ENCODE data around the gene GPC5. TPM values are rescaled to one million over a fixed set of nuclear protein-coding genes. Genes with fewer than 3 reads are reported as not detected.

The GPC5 gene
- total and polyA plus RNA-seq, 2 of the 8 experiments (the other 6 are each of a cell fraction or from before 2014, with no cell fraction given) = 0.20 to 0.39 TPM

GRCh38 chr13:92196591-92197256 lies 798.3 kb downstream of the GPC5 start:
- Histone ChIP-seq H3K9ac (replicated peaks in 1 of 4; ENCODE audit: extremely low read depth in 1 of 4, low read depth in 3 of 4, low read length in 3 of 4) (no peak overlapping the region), H2BK12ac (ENCODE audit: low read depth, low read length) (no peak overlapping the region), H3K79me2 (ENCODE audit: control insufficient read depth in 1 of 2, insufficient read depth in 2 of 2, low read length in 2 of 2) (no peaks in the 10 kb centered on the region), H3K56ac (replicated peaks; ENCODE audit: insufficient read length, low read depth, low read length) (no peak overlapping the region), H2BK15ac (ENCODE audit: low read length) (no peak overlapping the region), H3K14ac (ENCODE audit: insufficient read length) (no peak overlapping the region), H4K5ac (ENCODE audit: insufficient read length, low read depth, low read length) (no peak overlapping the region), H3K23ac (ENCODE audit: insufficient read length) (no peak overlapping the region), H4K20me1 (replicated peaks in 1 of 2; ENCODE audit: control insufficient read depth in 1 of 2, insufficient read depth in 2 of 2, low read length in 2 of 2) (no peaks in the 10 kb centered on the region), H2BK5ac (ENCODE audit: low read depth, low read length) (no peak overlapping the region), H3K4me3 (ENCODE audit: extremely low read depth in 1 of 4, insufficient read depth in 2 of 4, low read depth in 3 of 4, low read length in 4 of 4) (no peak overlapping the region), H3K27me3 (replicated peaks in 1 of 4; ENCODE audit: control insufficient read depth in 3 of 4, extremely low read depth in 1 of 4, insufficient read depth in 3 of 4, low read length in 3 of 4) (no peaks in the 10 kb centered on the region), H3K18ac (ENCODE audit: extremely low read depth, low read length) (no peak overlapping the region), H4K91ac (replicated peaks; ENCODE audit: insufficient read length, low read length) (no peak overlapping the region), H2BK120ac (replicated peaks; ENCODE audit: low read depth, low read length) (no peak overlapping the region), H4K8ac (ENCODE audit: extremely low read depth, insufficient read depth, low read length) (no peak overlapping the region), H2BK20ac (ENCODE audit: low read length) (no peak overlapping the region), H3K4me1 (replicated peaks in 1 of 4; ENCODE audit: control insufficient read depth in 3 of 4, insufficient read depth in 4 of 4, low read length in 3 of 4) (no peaks in the 10 kb centered on the region), H3K9me3 (ENCODE audit: insufficient read depth in 2 of 2, low read depth in 1 of 2, low read length in 1 of 2) (no peaks in the 10 kb centered on the region), H3K36me3 (ENCODE audit: control insufficient read depth in 2 of 4, insufficient read depth in 4 of 4, low read length in 3 of 4) (no peaks in the 10 kb centered on the region), H3K79me1 (ENCODE audit: low read depth, low read length) (no peaks in the 10 kb centered on the region), H2AK5ac (ENCODE audit: low read depth, low read length) (no peak overlapping the region), H3K23me2 (ENCODE audit: low read depth, low read length) (no peaks in the 10 kb centered on the region), H2AFZ (ENCODE audit: low read length) (peak overlapping the region; percentile 48; the same call in 1 of the 2 replicates), H3K4ac (replicated peaks; ENCODE audit: insufficient read length, low read depth, low read length) (no peak overlapping the region), H3K4me2 (ENCODE audit: insufficient read depth in 1 of 2, low read depth in 2 of 2, low read length in 2 of 2) (no peak overlapping the region), H3K27ac (ENCODE audit: low read depth, low read length) (no peak overlapping the region)
- ChIA-PET POLR2A (ENCODE audit: partially characterized antibody) (no interaction called here), CTCF (ENCODE audit: partially characterized antibody) (interaction anchor here (0.7 to 1.2 kb wide), 2 partner anchors 9 to 435 kb away, joined by 3 to 6 read pairs; no protein-coding TSS in a partner anchor)
- FAIRE-seq (no peak), DNase-seq (ENCODE audit: low read depth in 1 of 2, low spot score in 2 of 2) (no peak)
- WGBS, 2 experiments (ENCODE audit: extremely low coverage in 1 of 2, insufficient coverage in 1 of 2, insufficient read length in 1 of 2, insufficient replicate concordance in 2 of 2, low coverage in 1 of 2, low lambda C conversion rate in 2 of 2, missing lambda C conversion rate in 1 of 2) = 88% methylated on average over 11 of the region's 11 CpGs; no CpG with 5 or more reads in 1 of the 2 experiments
- TF ChIP-seq CBX8 (IDR thresholded peaks at IDR 0.05; ENCODE audit: borderline replicate concordance, low read depth, low read length) (no peak), ASH2L (IDR thresholded peaks at IDR 0.05; ENCODE audit: low read length) (no peak), KDM4A (IDR thresholded peaks at IDR 0.05; ENCODE audit: low read depth, low read length, severe bottlenecking) (no peak), ATF3 (IDR thresholded peaks at IDR 0.05; ENCODE audit: insufficient read depth, low read depth, low read length) (no peak), SIN3A (conservative IDR thresholded peaks at IDR 0.05 in 1 of 2, IDR thresholded peaks at IDR 0.05 in 1 of 2; ENCODE audit: low read depth in 1 of 2, low read length in 2 of 2) (no peak), PHF8 (conservative IDR thresholded peaks at IDR 0.05; ENCODE audit: low read depth, low read length) (no peak), RXRA (IDR thresholded peaks at IDR 0.05; ENCODE audit: insufficient read depth, low read depth, low read length) (no peak), HDAC2 (IDR thresholded peaks at IDR 0.05; ENCODE audit: borderline replicate concordance in 1 of 2, low read depth in 2 of 2, low read length in 2 of 2) (no peak), SAP30 (IDR thresholded peaks at IDR 0.05; ENCODE audit: insufficient read depth, insufficient replicate concordance, low read length) (no peak), NANOG (IDR thresholded peaks at IDR 0.05; ENCODE audit: insufficient read depth, low read depth, low read length, poor library complexity, severe bottlenecking) (no peak), SUZ12 (IDR thresholded peaks at IDR 0.05; ENCODE audit: low read length) (no peak)

All from H1 (cell line).